CD4-positive, CD25-positive, alpha-beta regulatory T cell (primary cell): Measurements from ENCODE around the gene SORCS2. TPM values are rescaled to one million over a fixed set of nuclear protein-coding genes. Genes with fewer than 3 reads are reported as not detected.

Source experiments
- ATAC-seq, 2 donors: fragments of 150-1000 bp; cut with Tn5 transposase; one replicate each; pipeline ENCODE4 v1.10.0; 2021; ENCODE audit warnings: low read depth in 2 of 2, moderate number of reproducible peaks in 2 of 2, moderate library complexity in 1 of 2
- DNase-seq, 3 donors: peaks; one replicate each; pipeline versions ENCODE4 v3.0.0 to v3.0.0-alpha.2; 2012 to 2022; ENCODE audit warnings: mixed read lengths in 1 of 3
- H3K27ac ChIP-seq: one replicate; pipeline ENCODE4 v1.7.0; 2013; ENCODE audit warnings: mild to moderate bottlenecking, low read length; ENCODE audit not compliant: insufficient read depth, poor library complexity, severe bottlenecking
- H3K27me3 ChIP-seq: one replicate; pipeline ENCODE4 v1.7.0; 2013; ENCODE audit warnings: low read length; ENCODE audit not compliant: control insufficient read depth, insufficient read depth
- H3K36me3 ChIP-seq: one replicate; pipeline ENCODE4 v1.7.0; 2013; ENCODE audit warnings: mild to moderate bottlenecking, low read length, moderate library complexity; ENCODE audit not compliant: control insufficient read depth, insufficient read depth
- H3K4me1 ChIP-seq: 2 replicates; pipeline ENCODE4 v1.7.0; 2013; ENCODE audit warnings: mild to moderate bottlenecking, low read length; ENCODE audit not compliant: insufficient read depth, control insufficient read depth, poor library complexity, severe bottlenecking
- H3K4me3 ChIP-seq: one replicate; pipeline ENCODE4 v1.7.0; 2013; ENCODE audit warnings: low read depth, mild to moderate bottlenecking, low read length, moderate library complexity
- H3K9me3 ChIP-seq, 2 experiments: 1 replicate in 1 of 2; 2 replicates in 1 of 2; pipeline ENCODE4 v1.7.0; 2013; ENCODE audit warnings: low read length in 2 of 2, mild to moderate bottlenecking in 1 of 2, moderate library complexity in 1 of 2; ENCODE audit not compliant: control insufficient read depth in 2 of 2
- H3K27ac Mint-ChIP-seq, 3 donors: one replicate each; pipeline ENCODE4 v1.8.0; 2020 to 2022; ENCODE audit warnings: mild to moderate bottlenecking in 3 of 3, mixed read lengths in 3 of 3, moderate library complexity in 2 of 3
- H3K27me3 Mint-ChIP-seq: one replicate; pipeline ENCODE4 v1.8.0; 2022; ENCODE audit warnings: mild to moderate bottlenecking, mixed read lengths
- H3K36me3 Mint-ChIP-seq: one replicate; pipeline ENCODE4 v1.8.0; 2020; ENCODE audit warnings: mixed read lengths
- H3K4me1 Mint-ChIP-seq, 4 donors: one replicate each; pipeline ENCODE4 v1.8.0; 2020 to 2022; ENCODE audit warnings: mixed read lengths in 4 of 4, mild to moderate bottlenecking in 1 of 4
- H3K4me3 Mint-ChIP-seq, 4 donors: one replicate each; pipeline ENCODE4 v1.8.0; 2020 to 2022; ENCODE audit warnings: mild to moderate bottlenecking in 4 of 4, mixed read lengths in 4 of 4, moderate library complexity in 3 of 4
- H3K9me3 Mint-ChIP-seq, 7 donors: one replicate each; pipeline ENCODE4 v1.8.0; 2020 to 2022; ENCODE audit warnings: mixed read lengths in 7 of 7, mild to moderate bottlenecking in 3 of 7, moderate library complexity in 2 of 7
- polyA plus RNA-seq, 4 donors: library from polyadenylated mRNA; unstranded; fragments of 300-500 nt; fragmentation: Illumina TruSeq; gene quantifications; one replicate each; pipeline ENCODE4 v1.2.3, GENCODE V29; 2021
- total RNA-seq: library from RNA; stranded (reverse); gene quantifications from one replicate; pipeline ENCODE4 v1.2.3, GENCODE V29; 2022

Gene SORCS2
- total and polyA plus RNA-seq, 5 donors from 2014 or later, result not detected

DNA sequence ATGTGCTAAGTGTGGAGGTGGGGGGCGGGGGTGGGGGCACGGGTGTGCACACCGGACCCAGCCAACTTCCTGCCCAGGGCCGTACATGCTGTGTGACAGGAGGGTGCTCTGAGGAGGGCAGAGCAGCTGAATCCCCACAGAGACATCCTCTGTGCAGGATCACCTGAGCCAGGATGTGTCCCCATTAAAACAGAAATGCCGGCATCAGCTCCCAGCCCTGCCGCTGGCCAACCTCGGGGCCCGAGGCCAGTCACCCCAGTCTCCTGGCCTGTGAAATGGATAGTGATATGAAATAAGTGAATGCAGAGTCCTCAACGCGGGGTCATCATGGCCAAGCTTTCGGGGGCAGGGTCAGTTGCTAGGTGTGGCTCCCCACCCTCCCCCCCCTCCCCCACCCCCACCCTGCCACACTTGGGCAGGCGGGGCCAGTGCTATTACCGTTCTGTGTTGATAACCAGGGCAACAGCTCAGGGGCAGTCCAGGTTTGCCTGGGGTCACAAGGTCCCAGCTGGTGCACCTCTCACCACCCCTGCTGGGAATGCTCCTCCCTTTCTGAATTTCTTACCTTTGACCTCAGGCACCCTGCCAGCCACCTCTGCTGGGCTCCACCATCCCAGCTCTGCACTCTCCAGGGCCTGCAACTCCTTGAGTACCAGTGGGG lies 469.6 kb downstream of the SORCS2 start:
- Mint-ChIP-seq H3K4me1 (no peaks in the 10 kb centered on the region), H3K4me3 (no peak overlapping the region), H3K27ac (no peak overlapping the region), H3K27me3 (no peaks in the 10 kb centered on the region), H3K36me3 (no peaks in the 10 kb centered on the region), H3K9me3 (no peaks in the 10 kb centered on the region)
- Histone ChIP-seq H3K36me3 (no peaks in the 10 kb centered on the region), H3K9me3 (no peaks in the 10 kb centered on the region), H3K4me3 (no peak overlapping the region), H3K27ac (no peak overlapping the region), H3K27me3 (no peaks in the 10 kb centered on the region), H3K4me1 (no peaks in the 10 kb centered on the region)
- DNase-seq (no peak), ATAC-seq (no peak)

DNA sequence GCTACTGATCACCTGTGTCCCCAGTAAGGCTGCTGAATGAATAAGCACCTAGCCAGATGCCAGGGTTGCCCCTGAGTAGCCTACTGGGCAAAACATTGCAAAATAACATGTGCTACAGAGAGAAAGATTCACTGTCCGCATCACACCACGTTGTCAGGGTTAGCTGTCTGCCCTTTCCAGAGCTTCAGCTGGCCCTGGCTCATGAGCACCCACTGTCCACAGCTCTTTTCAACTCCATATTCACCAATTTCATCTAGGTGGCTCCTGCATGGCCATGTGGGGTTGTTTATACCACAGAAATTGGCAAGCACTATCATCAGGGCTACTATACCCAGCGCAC lies 470.1 kb downstream of the SORCS2 start:
- Histone ChIP-seq H3K27ac (no peak overlapping the region), H3K4me3 (no peak overlapping the region), H3K36me3 (no peaks in the 10 kb centered on the region), H3K27me3 (no peaks in the 10 kb centered on the region), H3K9me3 (no peaks in the 10 kb centered on the region), H3K4me1 (no peaks in the 10 kb centered on the region)
- no peaks in the 10 kb centered on the region for H3K27me3 Mint-ChIP-seq
- H3K27ac Mint-ChIP-seq, result no peak overlapping the region
- H3K4me3 Mint-ChIP-seq, result no peak overlapping the region
- DNase-seq (no peak), ATAC-seq (no peak)
- no peaks in the 10 kb centered on the region for H3K36me3 Mint-ChIP-seq
- no peaks in the 10 kb centered on the region for H3K4me1 Mint-ChIP-seq
- H3K9me3 Mint-ChIP-seq, result no peaks in the 10 kb centered on the region

DNA sequence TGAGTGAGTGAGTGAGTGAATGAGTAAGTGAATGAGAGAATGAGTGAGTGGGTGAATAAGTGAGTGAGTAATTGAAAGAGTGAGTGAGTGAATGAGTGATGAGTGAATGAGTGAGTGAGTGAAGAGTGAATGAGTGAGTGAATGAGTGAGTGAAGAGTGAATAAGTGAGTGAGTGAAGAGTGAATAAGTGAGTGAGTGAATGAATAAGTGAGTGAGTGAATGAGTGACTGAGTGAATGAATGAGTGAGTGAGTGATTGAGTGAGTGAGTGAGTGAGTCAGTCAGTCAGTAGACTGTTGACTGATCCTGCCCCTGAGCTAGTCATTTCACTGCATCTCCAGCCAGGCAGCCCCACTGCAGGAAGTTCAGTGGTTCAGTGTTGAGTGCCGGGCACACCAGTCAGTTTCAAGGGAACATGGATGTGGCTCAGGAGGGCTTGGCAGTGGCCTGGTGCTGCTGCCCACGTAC lies 470.8 kb downstream of the SORCS2 start:
- ATAC-seq, result no peak
- Mint-ChIP-seq H3K36me3 (no peaks in the 10 kb centered on the region), H3K4me3 (no peak overlapping the region), H3K27me3 (no peaks in the 10 kb centered on the region), H3K4me1 (no peaks in the 10 kb centered on the region), H3K9me3 (peaks cover 0 to under 1% (median 0%) of the 10 kb centered on the region in 7 donors), H3K27ac (no peak overlapping the region)
- no peaks in the 10 kb centered on the region for H3K4me1 ChIP-seq
- H3K36me3 ChIP-seq, result no peaks in the 10 kb centered on the region
- H3K9me3 ChIP-seq, result no peaks in the 10 kb centered on the region
- H3K27me3 ChIP-seq, result no peaks in the 10 kb centered on the region
- no peak overlapping the region for H3K4me3 ChIP-seq
- DNase-seq, result no peak
- H3K27ac ChIP-seq, result no peak overlapping the region

DNA sequence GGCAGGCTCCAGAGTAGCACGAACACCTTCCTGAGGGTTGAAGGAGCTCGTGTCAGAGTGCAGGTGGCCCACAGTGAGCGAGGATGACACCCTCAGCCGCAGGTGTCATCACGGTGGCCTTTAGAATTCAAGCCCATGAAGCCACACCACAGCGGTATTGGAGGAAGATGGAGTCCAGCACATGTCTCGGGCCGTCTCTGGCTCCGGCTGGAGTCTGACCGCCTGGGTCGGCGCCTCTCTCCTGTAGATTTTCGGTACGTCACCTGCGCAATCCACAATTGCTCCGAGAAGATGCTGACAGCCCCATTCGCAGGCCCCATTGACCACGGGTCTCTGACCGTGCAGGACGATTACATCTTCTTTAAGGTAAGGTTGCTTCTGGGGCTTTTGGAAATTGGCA lies 471.8 kb downstream of the SORCS2 start:
- Mint-ChIP-seq H3K36me3 (no peaks in the 10 kb centered on the region), H3K9me3 (peaks cover 0 to 4% (median 0%) of the 10 kb centered on the region in 7 donors), H3K4me1 (no peaks in the 10 kb centered on the region), H3K27me3 (no peaks in the 10 kb centered on the region), H3K27ac (no peak overlapping the region), H3K4me3 (no peak overlapping the region)
- Histone ChIP-seq H3K4me1 (no peaks in the 10 kb centered on the region), H3K36me3 (no peaks in the 10 kb centered on the region), H3K4me3 (no peak overlapping the region), H3K9me3 (no peaks in the 10 kb centered on the region), H3K27ac (no peak overlapping the region), H3K27me3 (no peaks in the 10 kb centered on the region)
- ATAC-seq (no peak), DNase-seq (no peak)

DNA sequence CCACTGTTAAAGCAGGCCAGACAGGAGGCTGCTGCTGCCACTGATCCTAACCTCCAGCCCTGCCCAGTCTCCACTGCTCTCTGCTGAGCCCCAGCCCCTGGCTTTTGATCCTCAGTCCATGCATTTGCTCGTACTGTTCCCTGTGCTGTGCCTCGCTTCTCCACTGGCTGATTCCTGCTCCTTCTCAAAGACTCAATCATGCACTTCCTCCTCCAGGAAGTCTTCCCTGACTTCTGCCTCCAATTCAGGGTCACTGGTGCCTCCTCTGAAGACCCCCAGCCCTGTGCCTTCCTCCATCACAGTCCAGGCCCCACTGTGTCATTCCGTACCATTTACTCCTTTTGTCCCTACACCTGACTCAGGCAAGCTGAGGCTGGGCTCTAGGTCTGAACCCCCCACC lies 473.0 kb downstream of the SORCS2 start:
- no peak overlapping the region for H3K4me3 Mint-ChIP-seq
- Histone ChIP-seq H3K27ac (no peak overlapping the region), H3K36me3 (no peaks in the 10 kb centered on the region), H3K4me3 (no peak overlapping the region), H3K9me3 (no peaks in the 10 kb centered on the region), H3K4me1 (no peaks in the 10 kb centered on the region), H3K27me3 (no peaks in the 10 kb centered on the region)
- H3K9me3 Mint-ChIP-seq, result peaks cover 0 to 4% (median 0%) of the 10 kb centered on the region in 7 donors
- H3K27me3 Mint-ChIP-seq, result peaks cover 6% of the 10 kb centered on the region
- peak overlapping the region in 1 of 3 donors; percentile 79 for H3K27ac Mint-ChIP-seq
- H3K36me3 Mint-ChIP-seq, result no peaks in the 10 kb centered on the region
- ATAC-seq (no peak), DNase-seq (no peak)
- H3K4me1 Mint-ChIP-seq, result no peaks in the 10 kb centered on the region

DNA sequence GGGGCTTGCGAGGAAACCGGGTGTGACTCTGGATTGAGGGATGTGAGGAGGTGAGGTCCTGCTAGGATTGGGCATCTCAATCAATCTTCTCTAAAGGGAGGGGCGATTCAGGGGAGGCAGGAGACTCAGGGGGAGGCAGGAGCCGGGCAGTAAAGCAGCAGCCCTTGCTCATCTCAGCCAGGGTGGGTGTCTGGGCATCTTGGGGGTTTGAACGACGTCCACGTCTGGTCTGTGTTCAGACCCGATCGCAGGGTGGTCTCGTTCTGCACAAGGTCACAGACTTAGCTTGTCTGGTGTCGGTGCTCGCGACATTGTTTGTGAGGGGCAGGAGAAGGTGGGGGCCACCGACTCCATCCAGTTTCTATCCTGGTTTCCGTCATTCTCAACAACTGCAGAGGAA lies 473.7 kb downstream of the SORCS2 start:
- Histone ChIP-seq H3K4me3 (no peak overlapping the region), H3K4me1 (no peaks in the 10 kb centered on the region), H3K27ac (no peak overlapping the region), H3K9me3 (no peaks in the 10 kb centered on the region), H3K27me3 (no peaks in the 10 kb centered on the region), H3K36me3 (no peaks in the 10 kb centered on the region)
- H3K27ac Mint-ChIP-seq, result no peak overlapping the region
- H3K4me3 Mint-ChIP-seq, result no peak overlapping the region
- H3K27me3 Mint-ChIP-seq, result peaks cover 6% of the 10 kb centered on the region
- H3K36me3 Mint-ChIP-seq, result no peaks in the 10 kb centered on the region
- no peak for ATAC-seq
- no peaks in the 10 kb centered on the region for H3K4me1 Mint-ChIP-seq
- no peak for DNase-seq
- H3K9me3 Mint-ChIP-seq, result peaks cover 0 to 4% (median 0%) of the 10 kb centered on the region in 7 donors

DNA sequence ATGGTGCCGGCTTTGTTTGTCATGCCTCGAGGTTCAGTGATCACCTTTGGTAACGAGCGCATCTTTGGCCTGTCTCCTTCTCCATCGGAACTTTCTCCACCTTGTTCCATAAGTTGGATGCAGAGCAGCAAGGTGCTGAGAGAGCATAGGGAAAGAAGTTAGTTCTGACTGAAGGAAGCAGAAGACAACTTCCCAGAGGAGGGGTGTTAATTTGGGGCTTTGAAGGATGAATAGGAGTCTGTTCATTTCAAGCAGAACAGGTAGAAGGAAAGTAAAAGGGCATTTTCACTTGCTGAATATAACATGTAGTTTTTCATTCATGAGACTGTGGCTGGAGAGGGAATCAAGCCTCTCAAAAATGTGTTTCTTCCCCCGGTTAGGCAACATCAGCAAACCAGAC lies 474.4 kb downstream of the SORCS2 start:
- ATAC-seq, result no peak
- Histone ChIP-seq H3K27me3 (no peaks in the 10 kb centered on the region), H3K27ac (no peak overlapping the region), H3K9me3 (no peaks in the 10 kb centered on the region), H3K4me3 (no peak overlapping the region), H3K36me3 (no peaks in the 10 kb centered on the region), H3K4me1 (no peaks in the 10 kb centered on the region)
- DNase-seq, result no peak
- Mint-ChIP-seq H3K9me3 (peaks cover 0 to 5% (median 0%) of the 10 kb centered on the region in 7 donors), H3K27me3 (peaks cover 13% of the 10 kb centered on the region), H3K4me3 (no peak overlapping the region), H3K27ac (no peak overlapping the region), H3K36me3 (no peaks in the 10 kb centered on the region), H3K4me1 (no peaks in the 10 kb centered on the region)

DNA sequence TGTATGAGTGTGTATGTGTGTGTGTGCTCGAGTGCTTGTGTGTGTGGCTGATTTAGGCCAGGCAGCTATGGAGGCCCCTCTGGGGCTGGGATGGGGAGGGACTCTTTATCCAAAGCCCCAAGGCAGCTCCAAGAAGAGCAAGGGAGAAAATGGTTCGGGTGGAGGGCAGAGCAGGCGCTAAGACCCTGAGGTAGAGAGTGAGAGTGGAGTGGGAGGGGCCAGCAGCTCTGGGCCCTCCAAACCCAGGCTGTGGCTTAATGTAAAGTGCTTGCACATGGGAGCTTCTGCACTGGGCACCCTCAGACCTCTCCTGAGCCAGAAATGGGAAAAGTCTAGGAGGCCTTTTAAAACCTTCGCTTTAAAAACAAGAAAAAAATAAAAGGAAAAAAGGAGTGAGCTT lies 475.9 kb downstream of the SORCS2 start:
- H3K27me3 ChIP-seq, result peaks cover 2% of the 10 kb centered on the region
- Mint-ChIP-seq H3K4me3 (no peak overlapping the region), H3K36me3 (no peaks in the 10 kb centered on the region), H3K27me3 (peaks cover 15% of the 10 kb centered on the region), H3K4me1 (no peaks in the 10 kb centered on the region), H3K27ac (peak overlapping the region in 1 of 3 donors; percentile 36), H3K9me3 (peaks cover 0 to 5% (median 0%) of the 10 kb centered on the region in 7 donors)
- H3K4me1 ChIP-seq, result no peaks in the 10 kb centered on the region
- no peaks in the 10 kb centered on the region for H3K9me3 ChIP-seq
- H3K36me3 ChIP-seq, result no peaks in the 10 kb centered on the region
- DNase-seq, result no peak
- no peak for ATAC-seq
- no peak overlapping the region for H3K27ac ChIP-seq
- no peak overlapping the region for H3K4me3 ChIP-seq
